CD4-positive, alpha-beta T cell treated with Interleukin-1 beta for 1 hour (primary cell): ENCODE results near the gene TICAM2.
A peak's percentile ranks its signal among the peaks of the same experiment; 100 is the strongest.
"Not testable (repeated sequence)": the region's sequence is repeated elsewhere in the genome, so short reads cannot be mapped to it uniquely, and the experiment has no call there.

Source experiments
- DNase-seq, 2 donors: peaks; one replicate each; pipeline ENCODE4 v3.0.0-alpha.2; 2020 to 2022

The TICAM2 gene, protein sequence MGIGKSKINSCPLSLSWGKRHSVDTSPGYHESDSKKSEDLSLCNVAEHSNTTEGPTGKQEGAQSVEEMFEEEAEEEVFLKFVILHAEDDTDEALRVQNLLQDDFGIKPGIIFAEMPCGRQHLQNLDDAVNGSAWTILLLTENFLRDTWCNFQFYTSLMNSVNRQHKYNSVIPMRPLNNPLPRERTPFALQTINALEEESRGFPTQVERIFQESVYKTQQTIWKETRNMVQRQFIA

DNA sequence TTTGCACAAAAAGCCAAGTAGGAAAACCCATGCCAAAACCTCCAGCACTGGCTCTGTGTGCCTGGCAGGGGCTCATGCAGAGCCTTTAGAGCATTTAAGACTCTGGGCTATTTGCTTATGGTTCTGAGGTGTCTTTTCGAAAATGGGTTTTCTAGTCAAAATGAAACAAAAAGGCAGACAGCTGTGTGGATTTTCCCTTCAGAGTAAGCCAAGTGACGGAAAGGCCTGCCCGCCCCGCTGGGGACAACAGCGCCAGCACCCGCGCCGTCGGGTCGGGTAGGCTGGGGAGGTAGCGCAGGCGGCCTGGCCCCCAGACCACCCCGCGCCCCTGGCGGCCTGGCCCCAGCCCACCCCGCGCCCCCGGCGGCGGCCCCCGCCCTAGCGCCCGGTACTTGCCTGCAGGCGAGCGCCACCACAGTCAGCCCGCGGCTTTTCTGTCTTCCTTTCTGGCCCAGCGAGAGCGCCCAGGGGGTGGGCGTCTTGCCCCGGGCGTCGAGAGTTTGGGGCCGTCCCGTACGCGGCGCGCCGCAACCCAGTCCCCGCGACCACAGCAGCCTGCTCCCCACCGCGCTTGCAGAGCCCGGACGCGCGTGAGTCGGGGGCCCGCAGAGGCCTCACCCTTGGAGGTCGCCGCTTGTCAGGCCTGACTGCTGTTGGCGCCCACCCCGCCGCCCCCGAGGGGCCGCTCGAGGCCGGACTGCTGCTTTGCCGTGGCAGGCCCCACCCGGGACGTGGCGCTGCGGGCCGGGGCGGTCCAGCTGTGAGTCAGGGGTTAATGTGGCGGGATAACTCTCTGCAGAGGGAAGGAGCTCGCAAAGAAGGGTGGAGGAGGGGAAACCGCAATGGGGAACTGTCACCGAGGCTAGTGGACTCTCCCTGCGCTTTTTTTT lies at the start of gene TICAM2:
TSS of gene TICAM2 (minus strand) at position 779 of the 890 bp plus-strand sequence. CDS start 21,223 bp downstream, outside the sequence.
- DNase-seq = peak; percentile 61 to 66

DNA sequence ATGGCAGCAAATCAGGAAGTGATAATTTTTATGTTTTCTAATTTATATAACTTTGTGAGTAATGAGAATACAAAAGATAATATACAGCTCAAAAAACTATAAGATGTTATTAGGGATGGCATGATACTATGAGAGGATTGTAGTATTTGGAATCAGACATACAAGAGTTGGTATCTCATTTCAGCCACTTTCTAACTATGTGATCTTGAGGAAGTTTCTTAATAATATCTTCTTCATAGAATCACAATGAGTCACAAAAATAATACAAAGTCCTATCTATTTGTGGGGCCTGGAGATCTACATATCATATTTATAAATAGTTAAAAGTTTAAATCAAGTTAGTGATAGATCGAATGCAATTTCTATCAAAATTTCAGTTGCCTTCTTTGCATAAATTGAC lies 47.3 kb upstream of the TICAM2 start:
- no peak for DNase-seq

DNA sequence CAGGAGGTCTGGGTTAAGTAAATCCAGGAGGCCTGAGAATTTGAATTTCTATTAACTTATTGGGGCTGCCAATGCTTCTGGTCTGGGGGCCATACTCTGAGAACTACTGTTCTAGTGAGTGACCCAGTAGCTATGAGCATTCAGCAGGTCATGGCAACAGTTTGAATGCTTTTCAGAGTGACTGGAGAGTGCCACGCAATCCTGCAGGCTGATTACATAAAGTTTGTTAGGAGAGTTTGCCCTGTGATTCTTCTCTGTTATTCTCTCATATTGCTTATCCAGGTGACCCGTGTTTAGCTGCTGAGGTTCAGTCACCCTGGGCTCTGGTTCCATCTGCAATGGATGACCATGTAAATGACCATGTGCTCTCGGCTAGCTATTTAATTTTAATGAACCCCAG lies 45.8 kb upstream of the TICAM2 start:
- no peak for DNase-seq

DNA sequence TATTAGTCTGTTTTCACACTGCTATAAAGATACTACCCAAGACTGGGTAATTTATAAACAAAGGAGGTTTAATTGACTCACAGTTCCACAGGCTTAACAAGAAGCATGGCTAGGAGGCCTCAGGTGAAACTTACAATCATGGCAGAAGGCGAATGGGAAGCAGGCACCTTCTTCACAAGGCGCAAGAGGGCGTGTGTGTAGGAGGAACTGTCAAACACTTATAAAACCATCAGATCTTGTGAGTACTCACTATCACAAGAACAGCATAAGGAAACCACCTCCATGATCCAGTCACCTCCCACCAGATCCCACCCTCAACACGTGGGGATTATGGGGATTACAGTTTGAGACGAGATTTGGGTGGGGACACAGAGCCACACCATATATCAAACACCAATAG lies 43.1 kb upstream of the TICAM2 start:
- DNase-seq = not testable (repeated sequence)

DNA sequence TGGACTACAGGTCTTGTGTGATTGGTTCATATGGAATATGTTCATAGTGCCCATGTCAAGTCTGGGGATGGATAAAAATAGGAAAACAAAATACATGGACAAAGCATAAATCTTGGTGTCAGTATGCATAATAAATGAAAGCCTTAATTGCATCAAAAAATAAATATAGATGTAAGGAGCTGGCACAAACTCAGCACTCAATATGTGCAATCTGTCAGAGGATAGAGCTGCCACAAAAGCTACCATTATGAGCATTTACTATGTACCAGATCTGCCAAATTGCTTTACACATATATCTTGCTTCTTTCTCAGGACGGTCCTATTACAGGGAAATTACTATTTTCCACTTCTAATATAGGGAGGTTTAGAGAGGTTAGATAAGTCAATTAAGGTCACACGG lies 41.8 kb upstream of the TICAM2 start:
- no peak for DNase-seq

DNA sequence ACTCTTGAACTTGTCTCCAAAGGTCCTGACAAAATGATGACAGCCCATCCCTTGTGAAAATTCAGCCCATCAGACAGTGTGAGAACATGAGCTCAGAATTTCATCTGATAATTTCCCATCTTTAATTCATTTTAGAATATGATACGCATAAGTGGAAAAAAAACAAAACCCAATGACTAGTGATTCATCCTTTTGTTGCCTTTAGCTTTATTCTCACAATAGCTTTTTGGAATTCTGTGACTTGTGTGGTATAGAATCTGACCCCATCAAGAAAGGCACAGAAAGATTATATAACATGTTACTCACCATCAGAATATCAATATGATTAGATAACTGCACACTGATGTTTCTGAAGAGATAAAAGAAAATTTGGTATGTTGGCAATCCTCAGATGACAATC lies 39.7 kb upstream of the TICAM2 start:
- no peak for DNase-seq

DNA sequence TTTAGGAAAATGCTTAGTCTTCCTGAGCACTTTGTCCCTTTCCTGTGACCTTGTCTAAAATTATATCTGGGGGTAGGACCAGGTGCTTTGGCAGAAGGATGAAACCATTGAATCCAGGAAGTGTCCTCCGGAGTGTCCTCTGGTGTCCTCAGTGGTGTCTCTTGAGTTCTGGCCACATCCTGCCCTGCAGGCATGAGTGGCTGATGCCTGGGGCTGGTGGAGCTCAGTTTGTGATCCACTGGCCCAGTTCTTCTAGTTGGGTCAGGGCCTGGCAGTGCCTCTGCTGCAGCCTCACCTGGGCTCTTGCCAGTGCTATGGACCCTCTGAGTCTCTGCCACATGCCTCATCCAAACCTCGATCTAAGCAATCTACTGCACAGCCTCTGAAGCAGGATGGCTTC lies 38.0 kb upstream of the TICAM2 start:
- no peak for DNase-seq

DNA sequence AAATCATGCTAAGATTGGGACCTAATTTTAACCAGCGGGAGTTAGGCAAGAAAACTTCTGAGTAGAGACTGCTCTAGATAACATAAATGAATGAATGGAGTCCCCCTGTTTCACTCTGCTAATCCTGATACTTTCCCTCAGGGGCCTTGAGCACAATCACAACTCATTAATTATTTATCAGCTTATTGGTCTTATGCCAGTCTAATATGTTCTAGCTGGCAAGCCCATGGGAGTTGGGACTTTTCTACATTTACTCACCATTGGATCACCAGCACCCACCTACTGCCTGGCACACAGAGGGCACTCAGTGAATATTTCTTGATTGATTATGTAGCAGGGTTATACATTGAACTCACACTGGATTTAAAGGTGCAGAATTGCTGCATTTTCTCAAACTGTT lies 37.1 kb upstream of the TICAM2 start:
- DNase-seq = no peak

DNA sequence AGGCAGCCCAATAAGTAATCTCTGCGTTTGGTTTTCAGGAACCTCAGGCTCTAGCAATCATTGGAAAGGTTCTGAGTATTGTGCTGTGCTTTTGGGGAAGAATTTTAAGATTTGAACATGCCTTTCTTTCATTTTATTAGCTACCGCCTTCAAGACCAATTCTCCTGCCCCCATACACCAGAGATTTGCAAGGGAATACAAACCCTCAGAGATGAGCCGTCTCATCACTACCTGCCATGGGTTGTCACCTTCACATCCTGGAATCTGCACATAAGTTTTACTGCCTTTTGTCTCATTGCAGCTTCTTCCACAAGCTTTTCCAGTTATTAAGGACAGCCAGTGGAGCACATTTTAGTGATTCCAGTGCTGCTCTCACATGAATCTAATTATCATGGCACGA lies 35.2 kb upstream of the TICAM2 start:
- DNase-seq = no peak

DNA sequence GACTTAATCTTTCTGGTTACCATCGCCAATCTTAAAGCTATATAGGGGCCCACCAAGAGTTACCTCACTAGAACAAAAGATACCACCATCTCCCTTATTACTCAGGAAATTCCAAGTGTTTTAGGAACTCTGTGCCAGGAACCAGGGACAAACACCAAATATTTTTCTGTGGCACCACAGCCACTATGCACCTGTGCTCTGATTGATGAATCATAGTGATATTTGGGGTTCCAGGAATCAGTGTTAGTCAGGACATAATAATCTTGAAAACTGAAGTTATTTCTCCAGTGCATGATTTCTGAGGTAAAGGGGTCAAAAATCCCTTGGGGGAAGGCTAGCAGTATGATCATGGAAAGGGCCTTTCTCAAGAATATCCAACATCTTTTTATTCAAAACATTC lies 33.7 kb upstream of the TICAM2 start:
- DNase-seq = no peak

DNA sequence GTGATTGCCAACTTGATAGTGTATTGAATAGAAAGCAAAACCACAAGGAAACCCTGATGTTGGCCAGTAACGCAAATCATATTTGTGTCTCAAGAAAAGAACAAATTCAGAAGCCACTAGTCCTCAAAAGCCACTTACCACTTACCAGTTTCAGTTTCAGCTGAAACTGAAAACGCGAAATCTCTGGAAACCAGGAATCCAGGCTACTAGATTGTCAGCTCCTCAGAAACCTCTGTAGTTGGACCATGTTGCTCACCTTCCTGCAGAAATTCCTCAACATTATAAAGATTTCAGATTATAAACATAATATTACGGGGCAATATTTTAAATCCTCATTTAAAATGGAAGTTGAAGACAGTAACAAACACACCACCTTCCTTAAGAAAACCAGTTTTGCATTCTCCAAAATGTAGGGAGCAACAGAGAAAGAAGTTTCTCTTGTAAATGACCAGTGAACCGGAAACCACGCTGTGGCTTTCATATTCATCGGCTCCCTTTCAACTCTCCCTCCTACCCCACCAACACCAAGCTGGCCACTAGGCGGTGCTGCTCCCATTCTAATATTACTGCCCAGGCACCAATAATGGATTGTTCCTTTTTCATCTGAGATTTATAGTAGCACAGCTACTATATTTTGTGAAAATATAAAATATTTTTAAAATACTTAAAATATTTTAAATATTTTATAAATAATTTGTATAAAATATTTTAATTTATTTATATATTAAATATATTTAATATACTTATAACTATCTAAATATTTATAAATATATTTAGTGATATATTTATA lies 32.3 kb upstream of the TICAM2 start:
- peak; percentile 81 to 84 for DNase-seq

DNA sequence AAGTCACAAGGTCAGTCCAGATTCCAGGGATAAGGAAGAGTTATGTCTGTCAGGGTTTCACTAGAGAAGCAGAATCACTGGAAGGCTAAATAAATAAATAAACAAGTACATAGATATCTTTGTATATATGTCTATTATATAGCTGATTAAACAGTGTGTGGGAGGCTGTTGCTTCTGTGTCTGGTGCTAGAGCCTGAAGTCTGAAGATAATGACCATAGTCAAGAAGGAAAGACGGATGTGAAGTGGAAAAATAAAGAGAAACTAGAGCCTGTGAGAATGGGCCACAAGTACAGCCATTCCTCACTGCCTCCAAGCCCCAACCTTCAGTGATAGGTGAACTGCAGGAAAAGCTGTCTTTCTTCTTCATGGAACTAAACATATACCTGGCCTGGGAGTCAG lies 27.6 kb upstream of the TICAM2 start:
- no peak for DNase-seq

DNA sequence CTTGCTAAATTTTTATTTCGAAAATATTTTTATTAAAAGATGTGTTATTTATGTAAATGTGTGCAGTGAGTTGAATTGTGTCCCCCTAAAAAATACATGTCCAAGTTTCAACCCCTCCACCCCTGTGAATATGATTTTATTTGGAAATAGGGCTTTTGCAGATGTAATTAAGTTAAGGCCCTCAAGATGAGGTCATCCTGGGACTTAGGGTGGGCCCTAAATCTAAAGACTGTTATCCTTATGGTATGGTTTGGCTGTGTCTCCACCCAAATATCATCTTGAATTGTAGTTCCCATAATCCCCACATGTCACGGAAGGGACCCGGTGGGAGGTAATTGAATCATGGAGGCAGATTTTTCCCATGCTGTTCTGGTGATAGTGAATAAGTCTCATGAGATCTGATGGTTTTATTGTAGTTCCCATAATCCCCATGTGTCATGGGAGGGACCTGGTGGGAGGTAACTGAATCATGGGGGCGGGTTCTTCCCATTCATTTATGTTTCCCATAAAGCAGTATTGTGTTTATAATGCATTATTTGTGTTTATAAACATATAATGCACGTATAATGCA lies 25.1 kb upstream of the TICAM2 start:
- no peak for DNase-seq

DNA sequence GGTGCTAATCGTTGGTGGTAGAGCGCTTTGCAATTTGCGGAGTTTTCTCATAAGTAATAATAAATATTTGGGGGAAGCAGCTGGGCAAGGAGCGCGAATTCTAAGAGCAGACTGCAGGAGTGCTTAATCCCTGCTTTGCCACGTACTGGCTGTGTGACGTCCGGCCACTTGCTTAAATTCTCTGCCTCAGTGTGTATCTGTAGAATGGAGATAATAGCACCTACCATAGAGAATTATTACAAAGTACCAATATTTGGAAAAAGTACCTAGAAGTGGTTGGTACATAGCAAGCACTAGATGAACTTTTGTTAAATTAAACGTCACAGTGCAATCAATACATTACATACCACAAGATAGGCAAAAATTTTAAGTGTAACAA lies 24.2 kb upstream of the TICAM2 start:
- DNase-seq = no peak

DNA sequence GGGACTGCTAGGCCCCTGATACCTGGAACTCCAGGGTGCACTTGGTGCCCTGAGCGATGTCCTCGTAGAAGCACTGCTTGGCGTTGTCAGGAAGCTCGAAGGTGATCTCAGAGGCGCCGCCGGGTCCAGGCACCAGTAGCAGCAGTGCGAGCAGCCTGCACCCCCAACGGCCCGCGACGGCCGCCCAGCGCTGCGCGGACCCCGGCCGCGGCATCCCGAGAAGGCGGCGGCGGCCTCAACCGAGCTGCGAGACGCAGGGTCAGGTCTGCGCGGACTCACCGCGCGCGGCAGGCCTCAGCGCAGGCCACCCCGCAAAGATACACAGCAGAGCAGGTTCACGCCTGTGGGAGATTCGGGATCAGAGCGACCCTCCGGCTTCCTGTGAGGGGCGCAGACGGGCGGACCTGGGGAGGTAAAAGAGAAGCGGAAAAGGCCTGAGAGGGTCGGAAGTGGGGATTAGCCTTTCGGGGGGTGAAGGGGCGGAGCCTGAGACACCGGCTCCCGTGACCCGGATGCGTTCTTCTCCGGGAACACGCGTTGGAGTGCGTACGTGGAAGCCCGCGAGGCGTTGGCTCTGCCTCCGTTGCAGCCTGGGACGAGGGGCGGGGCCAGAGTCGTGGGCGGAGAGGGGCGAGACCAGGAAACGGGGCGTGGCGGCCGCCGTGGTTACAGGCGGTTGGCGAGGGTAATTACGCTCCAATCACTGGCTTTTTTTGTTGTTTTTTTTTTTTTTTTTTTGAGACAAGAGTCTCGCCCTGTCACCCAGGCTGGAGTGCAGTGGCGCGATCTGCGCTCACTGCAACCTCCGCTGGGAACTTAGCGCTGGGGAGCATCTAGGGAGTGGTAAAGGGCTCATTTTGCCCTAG lies 23.5 kb upstream of the TICAM2 start, which contains the start of gene TMED7:
TSS of gene TMED7 (minus strand) at position 458 of the 866 bp plus-strand sequence. CDS start at position 214, 244 bp downstream.
- peak; percentile 99 for DNase-seq

DNA sequence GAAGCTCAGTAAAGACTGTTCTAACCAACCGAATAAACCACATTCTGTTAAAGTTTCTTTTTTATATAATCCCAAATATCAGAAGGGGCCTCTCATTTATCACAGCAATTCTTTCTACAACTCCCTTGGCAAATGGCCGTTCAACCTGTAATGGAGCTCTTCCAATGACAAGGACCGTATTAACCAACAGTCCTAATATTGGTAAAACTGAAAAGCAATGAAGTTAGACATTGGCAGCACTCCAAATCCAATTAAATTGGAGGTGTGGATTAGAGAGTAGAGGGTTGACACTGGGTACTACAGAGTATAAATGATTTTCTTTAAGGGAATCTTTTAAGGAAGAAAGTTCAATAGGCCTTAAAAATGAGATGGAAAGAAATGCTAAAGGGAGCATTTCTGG lies 22.7 kb upstream of the TICAM2 start:
- DNase-seq = no peak

DNA sequence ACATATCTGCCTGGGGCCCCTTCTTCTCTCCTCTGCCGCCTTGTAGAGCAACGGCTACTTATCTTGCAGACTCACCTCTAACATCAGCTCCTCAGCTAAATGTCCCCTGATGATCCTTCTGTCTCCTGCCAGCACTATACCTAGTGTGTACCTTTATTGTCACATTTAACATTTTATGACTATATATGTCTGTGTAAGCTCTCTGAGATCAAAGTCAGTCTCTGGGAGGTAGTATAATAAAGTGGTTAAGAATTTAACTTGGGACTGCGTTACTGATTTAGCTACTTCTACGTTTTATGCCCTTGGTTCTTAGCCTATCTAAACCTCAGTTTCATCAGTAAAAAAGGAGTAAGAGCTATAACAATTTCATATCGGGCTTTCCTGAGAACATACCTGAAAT lies 21.4 kb upstream of the TICAM2 start:
- DNase-seq = no peak

DNA sequence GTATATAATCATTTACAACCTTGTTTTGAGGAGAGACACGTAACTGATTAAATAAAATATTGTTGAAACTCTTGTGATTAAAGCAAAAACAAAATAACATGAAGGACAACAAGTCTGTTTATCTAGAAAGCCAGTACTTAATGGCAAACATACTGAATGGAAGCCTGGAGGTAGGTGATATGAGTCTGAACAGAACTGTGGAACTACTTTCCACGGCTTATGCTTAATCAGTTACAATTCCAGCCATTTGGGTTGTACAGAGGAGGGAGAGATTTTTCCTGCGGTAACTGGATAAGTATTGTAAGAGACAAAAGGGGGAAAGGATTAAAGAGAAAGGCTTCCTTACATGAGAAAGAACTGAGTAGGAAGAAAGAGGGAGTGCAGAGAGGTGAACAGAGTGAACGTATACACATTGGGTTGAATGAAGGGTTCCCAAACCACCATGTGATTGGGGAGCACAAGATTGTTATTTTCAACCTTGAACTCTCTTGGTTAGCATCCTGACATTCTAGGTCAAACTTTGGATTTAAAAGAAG lies 19.2 kb upstream of the TICAM2 start:
- DNase-seq = no peak

DNA sequence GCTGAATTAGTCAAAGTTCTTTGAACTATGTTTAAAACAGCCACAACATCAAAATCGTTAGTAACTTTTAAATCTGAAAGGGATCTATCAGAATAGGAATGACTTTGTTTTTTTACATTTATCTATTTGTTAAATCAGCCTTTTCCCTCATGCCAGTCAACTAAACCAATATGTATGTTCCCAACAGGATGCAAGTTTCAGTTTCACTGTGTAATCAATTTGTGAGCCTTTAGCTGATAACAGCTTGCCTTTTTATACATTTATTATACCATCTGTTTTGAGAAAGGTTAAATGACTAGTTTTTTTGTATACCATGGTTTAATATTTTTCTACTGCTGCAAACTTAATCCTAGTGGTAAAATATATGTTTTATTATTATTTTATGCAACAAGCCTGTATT lies 14.6 kb upstream of the TICAM2 start:
- DNase-seq = no peak

DNA sequence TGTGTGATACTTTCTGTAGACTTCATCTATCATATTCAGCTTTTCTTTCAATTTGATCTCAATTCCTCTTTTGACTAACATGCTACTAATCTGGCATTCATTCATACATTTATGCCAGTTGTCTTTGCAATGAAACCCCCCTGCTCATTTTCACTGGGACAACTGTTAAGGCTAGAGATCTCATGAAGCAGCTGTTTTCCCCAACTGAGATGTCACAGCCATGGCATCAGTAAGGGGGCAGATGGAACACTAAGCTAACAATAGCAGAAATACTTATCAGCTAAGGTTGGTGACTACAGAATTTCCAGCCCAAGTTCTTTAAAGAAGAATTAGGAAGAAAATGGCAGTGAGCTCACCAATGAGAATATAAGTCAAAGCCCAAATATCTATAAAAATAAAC lies 14.2 kb upstream of the TICAM2 start:
- DNase-seq = no peak

DNA sequence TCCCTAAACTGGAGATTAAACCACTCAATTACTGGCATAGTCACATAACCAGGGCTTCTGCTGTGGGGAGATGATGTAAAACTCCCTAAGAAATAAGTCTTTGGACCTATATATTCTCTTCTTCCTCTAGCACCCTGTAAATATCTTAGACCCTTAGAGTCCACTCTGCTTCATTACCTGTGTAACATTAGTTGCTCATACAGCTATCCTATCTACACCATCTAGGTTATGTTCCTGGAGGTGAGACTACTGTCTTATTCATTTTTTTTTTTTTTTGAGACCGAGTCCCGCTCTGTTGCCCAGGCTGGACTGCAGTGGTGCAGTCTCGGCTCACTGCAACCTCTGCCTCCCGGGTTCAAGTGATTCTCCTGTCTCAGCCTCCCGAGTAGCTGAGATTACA lies 9.6 kb upstream of the TICAM2 start:
- no peak for DNase-seq

DNA sequence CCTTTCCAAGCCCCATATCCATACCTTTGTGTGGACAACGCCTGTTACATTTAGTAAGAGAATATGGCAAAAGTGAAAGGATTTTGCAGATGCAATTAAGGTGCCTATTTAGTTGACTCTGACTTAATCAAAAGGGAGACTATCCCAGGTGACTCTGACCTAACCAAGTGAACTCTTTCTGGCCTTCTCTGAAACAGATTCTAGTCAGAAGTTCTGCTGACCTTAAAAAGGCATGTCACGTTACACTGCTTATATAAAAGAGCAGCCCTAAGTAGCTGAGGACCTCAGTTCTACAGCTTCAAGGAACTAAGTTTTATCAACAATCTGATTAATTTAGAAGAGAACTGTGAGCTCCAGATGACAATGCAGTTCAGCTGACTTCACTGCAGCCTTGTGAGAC lies 5.7 kb upstream of the TICAM2 start:
- no peak for DNase-seq
